ENCODE results near the gene B3GNT9. TPM values are rescaled to one million over a fixed set of nuclear protein-coding genes. Genes with fewer than 3 reads are reported as not detected.

Gene B3GNT9
- total RNA-seq, 1 experiment from 2014 or later: 3.8 TPM

DNA sequence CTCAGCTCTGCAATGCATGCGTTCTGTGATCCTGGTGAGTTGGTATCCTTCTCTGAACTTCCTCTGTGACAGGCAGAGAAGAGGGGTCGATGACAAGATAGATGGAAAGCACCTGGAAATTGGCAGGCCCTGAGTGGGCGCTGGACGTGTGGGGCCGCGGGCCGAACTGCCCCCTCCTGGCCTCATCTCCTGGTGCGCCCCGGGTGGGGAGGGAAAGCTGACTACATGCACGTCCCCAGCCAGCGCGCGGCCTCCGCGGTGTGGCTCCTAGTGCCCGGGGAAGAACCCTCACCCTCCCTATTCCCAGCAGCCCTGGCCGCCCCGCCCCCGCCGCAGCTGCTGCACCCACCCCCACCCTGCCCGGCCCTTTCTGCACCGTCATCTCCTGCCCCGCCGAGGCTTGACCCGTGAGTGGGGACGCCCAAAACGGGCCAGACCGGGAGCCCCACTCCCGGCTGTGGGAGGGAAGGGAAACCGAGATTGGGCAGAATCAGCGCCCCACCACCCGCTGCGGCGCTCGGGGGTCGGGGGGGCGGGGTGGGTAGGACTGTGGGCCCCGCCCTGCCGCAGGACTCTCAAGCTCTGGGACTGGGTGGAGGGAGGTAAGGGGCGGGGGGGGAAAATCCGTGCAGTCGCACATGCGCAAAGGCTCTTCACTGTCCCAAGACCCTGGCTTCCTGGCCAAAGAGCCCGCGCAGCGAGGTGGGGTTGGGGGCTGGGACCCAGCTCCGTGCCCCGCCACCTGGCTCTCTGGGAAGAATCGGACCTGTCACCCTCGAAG, 19.6 kb upstream of the B3GNT9 start, which contains the start of gene NOL3 (continued):
- no peak for TF ChIP-seq RAD21 (IDR thresholded peaks at IDR 0.05; ENCODE audit: low read depth)
- no peak for TF ChIP-seq EZH2 (IDR thresholded peaks at IDR 0.05)
- no peak for TF ChIP-seq REST (IDR thresholded peaks at IDR 0.05; ENCODE audit: low read depth)
- TF ChIP-seq, protein P1, sequence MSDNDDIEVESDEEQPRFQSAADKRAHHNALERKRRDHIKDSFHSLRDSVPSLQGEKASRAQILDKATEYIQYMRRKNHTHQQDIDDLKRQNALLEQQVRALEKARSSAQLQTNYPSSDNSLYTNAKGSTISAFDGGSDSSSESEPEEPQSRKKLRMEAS (IDR thresholded peaks at IDR 0.05): no peak
- TF ChIP-seq SIN3A (IDR thresholded peaks at IDR 0.05; ENCODE audit: low read depth): no peak
- TF ChIP-seq POLR2AphosphoS5 (IDR thresholded peaks at IDR 0.05; ENCODE audit: low read depth, low read length): peak; percentile 60; the same call in 1 of the 2 replicates
- TF ChIP-seq EZH2phosphoT487 (IDR thresholded peaks at IDR 0.05; ENCODE audit: borderline replicate concordance): no peak
- peak; percentile 25 for TF ChIP-seq POLR2A (IDR thresholded peaks at IDR 0.05; ENCODE audit: borderline replicate concordance, extremely low read depth, insufficient read depth, insufficient read length)
- no peak for TF ChIP-seq ZNF274 (IDR thresholded peaks at IDR 0.05; ENCODE audit: low read depth, low read length)
- TF ChIP-seq ELF1 (IDR thresholded peaks at IDR 0.05; ENCODE audit: borderline replicate concordance, low read depth): no peak
- TF ChIP-seq JUND (IDR thresholded peaks at IDR 0.05): no peak
- TF ChIP-seq EGR1 (IDR thresholded peaks at IDR 0.05; ENCODE audit: low read depth): no peak
- TF ChIP-seq, protein P2, sequence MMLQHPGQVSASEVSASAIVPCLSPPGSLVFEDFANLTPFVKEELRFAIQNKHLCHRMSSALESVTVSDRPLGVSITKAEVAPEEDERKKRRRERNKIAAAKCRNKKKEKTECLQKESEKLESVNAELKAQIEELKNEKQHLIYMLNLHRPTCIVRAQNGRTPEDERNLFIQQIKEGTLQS (IDR thresholded peaks at IDR 0.05): no peak
- no peak for TF ChIP-seq FOSL1 (IDR thresholded peaks at IDR 0.05; ENCODE audit: low read depth)
- no peak for TF ChIP-seq SRF (IDR thresholded peaks at IDR 0.05; ENCODE audit: low read depth)

Data from HCT116 (cell line).